SU-DHL-6 (cell line): ENCODE measurements around the gene PNMT.

Source experiments
- EZH2phosphoT487 ChIP-seq: fragments of 200-600 bp; sonication (generic), shearing (Covaris generic); conservative IDR thresholded peaks from 2 replicates; pipeline ENCODE4 v1.6.1; 2018; ENCODE audit warnings: mild to moderate bottlenecking, antibody characterized with exemption, low read length, moderate library complexity, mixed read lengths
- TF ChIP-seq, protein P1 (sequence below): fragments of 200-600 bp; sonication (generic); IDR thresholded peaks from one replicate; pipeline ENCODE4 v1.5.1; 2017; ENCODE audit warnings: antibody characterized with exemption, mild to moderate bottlenecking, low read length, moderate library complexity; ENCODE audit not compliant: insufficient read depth, poor library complexity, severe bottlenecking

- TF ChIP-seq, protein P1, sequence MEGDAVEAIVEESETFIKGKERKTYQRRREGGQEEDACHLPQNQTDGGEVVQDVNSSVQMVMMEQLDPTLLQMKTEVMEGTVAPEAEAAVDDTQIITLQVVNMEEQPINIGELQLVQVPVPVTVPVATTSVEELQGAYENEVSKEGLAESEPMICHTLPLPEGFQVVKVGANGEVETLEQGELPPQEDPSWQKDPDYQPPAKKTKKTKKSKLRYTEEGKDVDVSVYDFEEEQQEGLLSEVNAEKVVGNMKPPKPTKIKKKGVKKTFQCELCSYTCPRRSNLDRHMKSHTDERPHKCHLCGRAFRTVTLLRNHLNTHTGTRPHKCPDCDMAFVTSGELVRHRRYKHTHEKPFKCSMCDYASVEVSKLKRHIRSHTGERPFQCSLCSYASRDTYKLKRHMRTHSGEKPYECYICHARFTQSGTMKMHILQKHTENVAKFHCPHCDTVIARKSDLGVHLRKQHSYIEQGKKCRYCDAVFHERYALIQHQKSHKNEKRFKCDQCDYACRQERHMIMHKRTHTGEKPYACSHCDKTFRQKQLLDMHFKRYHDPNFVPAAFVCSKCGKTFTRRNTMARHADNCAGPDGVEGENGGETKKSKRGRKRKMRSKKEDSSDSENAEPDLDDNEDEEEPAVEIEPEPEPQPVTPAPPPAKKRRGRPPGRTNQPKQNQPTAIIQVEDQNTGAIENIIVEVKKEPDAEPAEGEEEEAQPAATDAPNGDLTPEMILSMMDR, result no peak
- no peak for TF ChIP-seq EZH2phosphoT487
Measured at GRCh38 chr17:39662551-39663339, 5.5 kb upstream of the PNMT start.
